Loucy (cell line): ENCODE results near the gene RCAN3.

ENCODE experiments used
- CTCF ChIP-seq: fragments of 200-600 bp; sonication (generic); conservative IDR thresholded peaks from 2 replicates; pipeline ENCODE4 v1.5.1; 2014; ENCODE audit warnings: mild to moderate bottlenecking, antibody characterized with exemption, low read length
- EZH2phosphoT487 ChIP-seq: fragments of 200-600 bp; IDR thresholded peaks from 2 replicates; pipeline ENCODE4 v1.6.1; 2018; ENCODE audit warnings: antibody characterized with exemption, mild to moderate bottlenecking, moderate library complexity, borderline replicate concordance

DNA sequence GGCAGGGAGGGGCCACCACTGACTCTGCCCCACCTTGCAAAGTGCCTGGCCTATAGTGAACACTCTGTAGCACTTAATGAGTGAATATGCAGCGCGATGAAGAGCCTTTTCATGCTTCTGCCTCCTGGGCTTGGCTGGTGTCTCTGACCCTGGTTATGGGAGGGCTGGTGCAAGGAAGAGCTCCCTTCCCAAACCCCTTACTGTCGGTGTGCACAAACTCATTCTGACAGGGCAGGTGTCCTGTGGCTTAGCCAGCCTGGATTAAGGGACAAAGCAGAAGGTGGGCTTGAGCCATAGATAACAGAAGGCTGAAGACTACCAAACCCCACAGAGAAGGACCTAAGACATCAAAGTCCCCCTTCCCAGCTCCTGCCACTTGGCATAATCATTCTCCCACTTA lies 51.3 kb downstream of the RCAN3 start:
- no peak for TF ChIP-seq CTCF
- TF ChIP-seq EZH2phosphoT487 = no peak
